ENCODE results near the gene ARHGAP8. TPM values are rescaled to one million over a fixed set of nuclear protein-coding genes. Genes with fewer than 3 reads are reported as not detected.
"Not testable (repeated sequence)": the region's sequence is repeated elsewhere in the genome, so short reads cannot be mapped to it uniquely, and the experiment has no call there.

Gene ARHGAP8
- total and polyA plus RNA-seq, 2 experiments from 2014 or later: 62.8 to 64.9 TPM

- peaks cover 12% of the 10 kb centered on the region; the same call in 1 of the 2 replicates for H3K4me1 ChIP-seq (ENCODE audit: insufficient read depth)
- TF ChIP-seq ZNF114 (CRISPR knock-in tag; IDR thresholded peaks at IDR 0.05): no peak
- no peak for TF ChIP-seq EZH2phosphoT487 (IDR thresholded peaks at IDR 0.05; ENCODE audit: unreplicated experiment)
- no peak for TF ChIP-seq CTCF (conservative IDR thresholded peaks at IDR 0.05; ENCODE audit: low read depth in 2 of 2)
- no peak for TF ChIP-seq EZH2 (IDR thresholded peaks at IDR 0.05; ENCODE audit: low read depth, unreplicated experiment)
- no peak for TF ChIP-seq POLR2AphosphoS5 (IDR thresholded peaks at IDR 0.05; ENCODE audit: low read depth)
- no peak for TF ChIP-seq ETS1 (IDR thresholded peaks at IDR 0.05)
- no peak for TF ChIP-seq CREB1 (CRISPR knock-in tag; IDR thresholded peaks at IDR 0.05; ENCODE audit: low read depth)
- no peak for TF ChIP-seq NANOG (IDR thresholded peaks at IDR 0.05; ENCODE audit: borderline replicate concordance)
- TF ChIP-seq ZNF462 (CRISPR knock-in tag; IDR thresholded peaks at IDR 0.05): no peak
- no peak for TF ChIP-seq JUNB (IDR thresholded peaks at IDR 0.05; ENCODE audit: unreplicated experiment)
- no peak overlapping the region for H3K4me3 ChIP-seq
- H3K79me2 ChIP-seq (replicated peaks; ENCODE audit: insufficient read depth): no peaks in the 10 kb centered on the region
- H3K27me3 ChIP-seq (ENCODE audit: insufficient read depth): no peaks in the 10 kb centered on the region
- no peaks in the 10 kb centered on the region for H4K20me1 ChIP-seq (replicated peaks; ENCODE audit: insufficient read depth)
- Mint-ChIP-seq H3K4me3 (no peak overlapping the region), H3K27me3 (ENCODE audit: insufficient read depth, low read depth, poor library complexity) (peaks cover 11% of the 10 kb centered on the region), H3K27ac (no peak overlapping the region), H3K4me1 (peaks cover 19% of the 10 kb centered on the region; the same call in 2 of the 3 replicates), H3K9me3 (no peaks in the 10 kb centered on the region), H3K36me3 (ENCODE audit: low read depth) (no peaks in the 10 kb centered on the region)
- DNase-seq (ENCODE audit: low spot score) (no peak), ATAC-seq (no peak)
- H3K27ac ChIP-seq (ENCODE audit: low read depth): no peak overlapping the region
- no peak overlapping the region for H2AFZ ChIP-seq
- H3F3A ChIP-seq (replicated peaks; ENCODE audit: low read depth): no peaks in the 10 kb centered on the region
- no peaks in the 10 kb centered on the region for H3K36me3 ChIP-seq (ENCODE audit: insufficient read depth)
- no peak overlapping the region for H3K4me2 ChIP-seq
- H3K9me2 ChIP-seq (ENCODE audit: insufficient read depth): no peaks in the 10 kb centered on the region
Measured at GRCh38 chr22:44739024-44739423, 13.4 kb upstream of the ARHGAP8 start.

DNA sequence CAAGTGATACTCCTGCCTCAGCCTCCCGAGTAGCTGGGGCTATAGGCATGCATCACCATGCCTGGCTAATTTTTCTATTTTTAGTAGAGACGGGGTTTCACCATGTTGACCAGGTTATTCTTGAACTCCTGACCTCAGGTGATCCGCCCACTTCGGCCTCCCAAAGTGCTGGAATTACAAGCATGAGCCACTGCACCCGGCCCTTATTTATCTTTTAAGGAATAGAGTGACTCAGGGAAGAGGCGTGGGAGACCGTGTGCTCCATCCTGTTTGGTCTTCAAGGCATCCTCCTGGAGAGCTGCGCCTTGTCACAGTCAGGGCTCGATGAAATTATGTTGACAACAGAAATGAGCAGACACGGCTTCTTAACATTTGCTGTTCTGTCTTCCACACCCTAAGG, 12.7 kb upstream of the ARHGAP8 start:
- not testable (repeated sequence) for DNase-seq (ENCODE audit: low spot score); H3K36me3 ChIP-seq (ENCODE audit: insufficient read depth); ATAC-seq; H3K79me2 ChIP-seq (replicated peaks; ENCODE audit: insufficient read depth); H3K27ac Mint-ChIP-seq; H3K4me3 ChIP-seq; H3K36me3 Mint-ChIP-seq (ENCODE audit: low read depth); H2AFZ ChIP-seq; H3K27me3 ChIP-seq (ENCODE audit: insufficient read depth); H3K4me3 Mint-ChIP-seq; H3K27ac ChIP-seq (ENCODE audit: low read depth); H4K20me1 ChIP-seq (replicated peaks; ENCODE audit: insufficient read depth); H3K9me2 ChIP-seq (ENCODE audit: insufficient read depth); H3F3A ChIP-seq (replicated peaks; ENCODE audit: low read depth); H3K9me3 Mint-ChIP-seq; H3K4me2 ChIP-seq
- H3K27me3 Mint-ChIP-seq (ENCODE audit: insufficient read depth, low read depth, poor library complexity): peaks cover 11% of the 10 kb centered on the region
- peaks cover 12% of the 10 kb centered on the region; the same call in 1 of the 2 replicates for H3K4me1 ChIP-seq (ENCODE audit: insufficient read depth)
- peaks cover 19% of the 10 kb centered on the region; the same call in 2 of the 3 replicates for H3K4me1 Mint-ChIP-seq
